Thyroid gland (tissue), 4 donors: ENCODE results near the gene GGA3. TPM values are rescaled to one million over a fixed set of nuclear protein-coding genes. Genes with fewer than 3 reads are reported as not detected.

ENCODE experiments used
- DNase-seq, 2 donors: peaks; one replicate each; pipeline ENCODE4 v3.0.0-alpha.2; 2019
- H3K27ac ChIP-seq, 3 donors: fragments of 200-600 bp; sonication (generic); 1 replicate in 2 of 3; 2 replicates in 1 of 3; pipeline ENCODE4 v1.5.1; 2016 to 2019; ENCODE audit warnings: mild to moderate bottlenecking in 1 of 3, moderate library complexity in 1 of 3
- H3K27me3 ChIP-seq: fragments of 200-600 bp; sonication (generic); one replicate; pipeline ENCODE4 v1.5.1; 2019
- H3K36me3 ChIP-seq, 2 donors: fragments of 200-600 bp; sonication (generic); one replicate each; pipeline ENCODE4 v1.5.1; 2016 to 2019
- H3K4me1 ChIP-seq, 2 donors: fragments of 200-600 bp; sonication (generic); one replicate each; pipeline ENCODE4 v1.5.1; 2017 to 2019
- H3K4me3 ChIP-seq, 3 donors: fragments of 200-600 bp; sonication (generic); replicated peaks in 1 of 3; 1 replicate in 2 of 3; 2 replicates in 1 of 3; pipeline ENCODE4 v1.5.1; 2016; ENCODE audit warnings: mild to moderate bottlenecking in 1 of 3
- H3K9me3 ChIP-seq: fragments of 200-600 bp; sonication (generic); one replicate; pipeline ENCODE4 v1.5.1; 2017
- CTCF ChIP-seq, 6 experiments: fragments of 200-600 bp in 3 of 6; fragments of 450-650 bp in 3 of 6; sonication (generic) in 3 of 6; IDR thresholded peaks; one replicate each; pipeline ENCODE4 v1.5.1; 2016 to 2019; ENCODE audit warnings: antibody characterized with exemption in 6 of 6, mild to moderate bottlenecking in 2 of 6, inconsistent platforms in 1 of 6, moderate library complexity in 1 of 6
- POLR2A ChIP-seq, 2 donors: fragments of 450-650 bp; IDR thresholded peaks; one replicate each; pipeline ENCODE4 v1.6.1; 2017; ENCODE audit warnings: antibody characterized with exemption in 2 of 2, mild to moderate bottlenecking in 2 of 2, moderate library complexity in 1 of 2
- WGBS, 2 donors: methylation state at CpG; one replicate each; pipeline ENCODE4 v1.1.5; 2017; 5-methylcytosine and 5-hydroxymethylcytosine counted together
- intact Hi-C: fragments of 100-400 bp; cut with DNase I; formaldehyde crosslinking; loops from one replicate; pipeline ENCODE4 v1.15.1; 2023
- total RNA-seq, 4 donors: library from RNA; depleted of rRNA; stranded (reverse); fragments of >200 nt; gene quantifications; one replicate each; pipeline ENCODE4 v1.2.3, GENCODE V29; 2016

Gene GGA3
- total RNA-seq, 4 donors from 2014 or later: 22.5 to 38.4 (median 24.1) TPM

- 89 to 90% methylated on average over 8 of the region's 8 CpGs for WGBS, 2 donors
- H3K27ac ChIP-seq: no peak overlapping the region
- intact Hi-C loops: no loop called here
- TF ChIP-seq CTCF (IDR thresholded peaks at IDR 0.05) (no peak), POLR2A (IDR thresholded peaks at IDR 0.05) (no peak)
- DNase-seq: no peak
- no peaks in the 10 kb centered on the region for H3K36me3 ChIP-seq
- H3K9me3 ChIP-seq: no peaks in the 10 kb centered on the region
- H3K4me1 ChIP-seq: peaks cover 0 to 14% of the 10 kb centered on the region in 2 donors
- H3K27me3 ChIP-seq: no peaks in the 10 kb centered on the region
- no peak overlapping the region for H3K4me3 ChIP-seq
These were observed 9.2 kb downstream of the GGA3 start for GRCh38 chr17:75252039-75252816.

DNA sequence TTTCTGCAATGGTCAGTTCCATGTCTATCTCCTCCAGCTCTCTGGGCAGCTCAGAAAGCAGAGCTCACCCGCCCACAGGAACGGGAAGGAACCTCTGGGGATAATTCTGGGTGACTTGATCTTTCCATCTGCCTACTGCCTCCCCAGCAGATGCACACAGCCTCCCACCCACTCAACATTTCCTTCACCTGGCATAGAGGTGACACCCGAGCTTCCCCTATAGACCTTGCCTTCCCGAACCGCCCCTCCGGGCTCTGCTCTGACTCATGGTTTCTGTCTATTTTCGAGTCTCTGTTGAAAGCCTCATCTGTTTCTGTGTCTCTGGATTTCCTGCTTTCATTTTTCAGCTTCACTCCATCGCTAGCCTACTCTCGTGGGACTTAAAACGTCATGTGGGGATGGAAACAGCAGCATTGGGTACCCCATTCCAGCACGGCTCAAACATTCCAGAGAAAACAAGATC lies 11.4 kb downstream of the GGA3 start:
- Histone ChIP-seq H3K27ac (peak overlapping the region in 2 of 3 donors; percentile 42 to 54), H3K4me1 (peaks cover 0 to 14% of the 10 kb centered on the region in 2 donors), H3K4me3 (no peak overlapping the region), H3K9me3 (no peaks in the 10 kb centered on the region), H3K27me3 (no peaks in the 10 kb centered on the region), H3K36me3 (peaks cover 13 to 14% of the 10 kb centered on the region in 2 donors)
- intact Hi-C loops: no loop called here
- TF ChIP-seq POLR2A (IDR thresholded peaks at IDR 0.05) (no peak), CTCF (IDR thresholded peaks at IDR 0.05) (no peak)
- 63 to 75% methylated on average over 11 of the region's 11 CpGs for WGBS, 2 donors
- no peak for DNase-seq

DNA sequence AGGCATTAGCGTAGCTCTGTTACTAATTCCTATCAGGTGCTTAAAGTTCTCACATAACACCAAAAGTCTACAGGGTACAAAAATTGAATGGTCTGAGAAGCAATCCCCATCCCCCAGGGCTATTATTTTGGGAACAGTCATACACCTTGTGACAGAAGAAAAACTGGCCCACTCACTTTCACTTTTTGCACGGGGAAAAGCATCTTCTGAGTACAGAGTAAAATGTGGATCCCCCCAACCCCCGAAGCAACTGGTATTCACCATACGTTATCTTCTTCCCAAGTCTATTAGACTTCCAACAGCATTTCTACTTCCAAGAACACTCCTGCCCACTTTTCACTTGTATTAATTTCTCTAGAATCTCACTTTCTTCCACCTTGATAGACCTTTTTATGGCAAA lies 11.8 kb downstream of the GGA3 start:
- 68 to 82% methylated on average over 4 of the region's 4 CpGs for WGBS, 2 donors
- intact Hi-C loops: no loop called here
- Histone ChIP-seq H3K27me3 (no peaks in the 10 kb centered on the region), H3K4me3 (no peak overlapping the region), H3K36me3 (peaks cover 17 to 18% of the 10 kb centered on the region in 2 donors), H3K27ac (peak overlapping the region in 1 of 3 donors; percentile 54), H3K9me3 (no peaks in the 10 kb centered on the region), H3K4me1 (peaks cover 0 to 14% of the 10 kb centered on the region in 2 donors)
- TF ChIP-seq POLR2A (IDR thresholded peaks at IDR 0.05) (no peak), CTCF (IDR thresholded peaks at IDR 0.05) (no peak)
- no peak for DNase-seq

GRCh38 chr17:75246404-75246803 lies 15.0 kb downstream of the GGA3 start:
- Histone ChIP-seq H3K27ac (no peak overlapping the region), H3K36me3 (peaks cover 45 to 50% of the 10 kb centered on the region in 2 donors), H3K27me3 (no peaks in the 10 kb centered on the region), H3K9me3 (no peaks in the 10 kb centered on the region), H3K4me1 (peaks cover 0 to 14% of the 10 kb centered on the region in 2 donors), H3K4me3 (no peak overlapping the region)
- intact Hi-C loops: no loop called here
- DNase-seq: no peak
- 92 to 99% methylated on average over 12 of the region's 12 CpGs for WGBS, 2 donors
- TF ChIP-seq POLR2A (IDR thresholded peaks at IDR 0.05): no peak
- TF ChIP-seq CTCF (IDR thresholded peaks at IDR 0.05): no peak

DNA sequence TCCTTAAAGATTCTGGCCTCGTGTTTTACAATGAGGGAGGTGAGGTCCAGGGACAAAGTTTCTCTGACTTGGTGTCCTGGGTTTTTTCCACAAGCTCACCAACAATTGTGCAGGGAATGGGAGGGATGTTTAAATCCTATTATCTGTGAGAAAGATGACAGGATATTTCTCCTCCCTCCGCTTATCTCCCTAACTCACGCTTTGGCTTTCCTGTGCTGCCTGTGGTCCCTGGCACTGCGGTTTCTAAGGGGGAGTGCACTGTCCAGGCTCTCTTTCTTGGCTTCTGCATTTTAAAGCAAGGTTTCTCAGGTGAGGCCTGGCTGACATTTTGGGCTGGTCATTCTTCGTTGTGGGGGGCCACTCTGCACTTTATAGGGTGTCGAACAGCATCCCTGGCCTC lies 16.4 kb downstream of the GGA3 start:
- Histone ChIP-seq H3K27me3 (no peaks in the 10 kb centered on the region), H3K27ac (no peak overlapping the region), H3K4me1 (peaks cover 0 to 11% of the 10 kb centered on the region in 2 donors), H3K9me3 (no peaks in the 10 kb centered on the region), H3K4me3 (no peak overlapping the region), H3K36me3 (peaks cover 59 to 64% of the 10 kb centered on the region in 2 donors)
- WGBS, 2 donors: 93% methylated on average over 6 of the region's 6 CpGs
- no peak for DNase-seq
- intact Hi-C loops: no loop called here
- TF ChIP-seq CTCF (IDR thresholded peaks at IDR 0.05) (no peak), POLR2A (IDR thresholded peaks at IDR 0.05) (no peak)
